Breast epithelium (tissue), 3 donors: ENCODE results near the gene HCFC2.

Experiments
- POLR2A ChIP-seq: fragments of 450-650 bp; IDR thresholded peaks from one replicate; pipeline ENCODE4 v1.6.1; 2016; ENCODE audit warnings: antibody characterized with exemption, mild to moderate bottlenecking, moderate library complexity
- POLR2AphosphoS5 ChIP-seq, 3 donors: sonication (generic); formaldehyde crosslinking; IDR thresholded peaks; one replicate each; pipeline ENCODE4 v1.6.1; 2017; ENCODE audit warnings: antibody characterized with exemption in 3 of 3
- TF ChIP-seq, protein P1 (sequence below), 3 donors: fragments of 450-650 bp; IDR thresholded peaks; one replicate each; pipeline ENCODE4 v1.5.1; 2016 to 2017; ENCODE audit warnings: antibody characterized with exemption in 3 of 3, mild to moderate bottlenecking in 3 of 3, moderate library complexity in 3 of 3

DNA sequence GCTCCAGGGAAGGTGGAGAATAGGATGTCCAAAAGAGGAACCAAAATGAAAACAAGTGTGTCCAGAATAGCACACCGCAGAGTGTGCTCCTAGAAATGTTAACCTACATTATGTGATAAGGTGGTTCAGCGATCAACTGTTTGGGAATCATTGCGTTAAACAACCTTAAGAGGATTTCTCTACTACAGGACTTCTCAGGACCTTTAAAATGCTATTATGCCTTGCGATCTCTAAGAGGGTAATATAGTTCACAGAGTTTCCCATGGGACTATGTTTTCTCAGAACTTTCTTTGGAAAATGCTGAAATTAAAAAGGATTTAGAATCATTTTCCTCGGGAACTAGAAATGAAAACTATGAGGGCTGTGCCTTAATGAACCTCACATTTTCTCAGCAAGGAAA is 16.2 kb upstream of the HCFC2 start:
- TF ChIP-seq, protein P1, sequence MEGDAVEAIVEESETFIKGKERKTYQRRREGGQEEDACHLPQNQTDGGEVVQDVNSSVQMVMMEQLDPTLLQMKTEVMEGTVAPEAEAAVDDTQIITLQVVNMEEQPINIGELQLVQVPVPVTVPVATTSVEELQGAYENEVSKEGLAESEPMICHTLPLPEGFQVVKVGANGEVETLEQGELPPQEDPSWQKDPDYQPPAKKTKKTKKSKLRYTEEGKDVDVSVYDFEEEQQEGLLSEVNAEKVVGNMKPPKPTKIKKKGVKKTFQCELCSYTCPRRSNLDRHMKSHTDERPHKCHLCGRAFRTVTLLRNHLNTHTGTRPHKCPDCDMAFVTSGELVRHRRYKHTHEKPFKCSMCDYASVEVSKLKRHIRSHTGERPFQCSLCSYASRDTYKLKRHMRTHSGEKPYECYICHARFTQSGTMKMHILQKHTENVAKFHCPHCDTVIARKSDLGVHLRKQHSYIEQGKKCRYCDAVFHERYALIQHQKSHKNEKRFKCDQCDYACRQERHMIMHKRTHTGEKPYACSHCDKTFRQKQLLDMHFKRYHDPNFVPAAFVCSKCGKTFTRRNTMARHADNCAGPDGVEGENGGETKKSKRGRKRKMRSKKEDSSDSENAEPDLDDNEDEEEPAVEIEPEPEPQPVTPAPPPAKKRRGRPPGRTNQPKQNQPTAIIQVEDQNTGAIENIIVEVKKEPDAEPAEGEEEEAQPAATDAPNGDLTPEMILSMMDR (IDR thresholded peaks at IDR 0.05) = no peak
- TF ChIP-seq POLR2A (no peak), POLR2AphosphoS5 (IDR thresholded peaks at IDR 0.05) (no peak)
